IMR-90 (cell line): ENCODE data around the gene RDH13.
"Not testable (repeated sequence)": the region's sequence is repeated elsewhere in the genome, so short reads cannot be mapped to it uniquely, and the experiment has no call there.

Source experiments
- CEBPB ChIP-seq: IDR thresholded peaks from 2 replicates; pipeline ENCODE4 v1.6.1; 2012; ENCODE audit warnings: low read depth, low read length, improper control_type of control experiment
- CHD1 ChIP-seq: IDR thresholded peaks from 2 replicates; pipeline ENCODE4 v1.6.1; 2012; ENCODE audit warnings: low read depth, low read length, improper control_type of control experiment
- CTCF ChIP-seq: conservative IDR thresholded peaks from 2 replicates; pipeline ENCODE4 v1.5.1; 2012; ENCODE audit warnings: mild to moderate bottlenecking, low read depth, low read length, improper control_type of control experiment
- ELK1 ChIP-seq: fragments of 150-350 bp; IDR thresholded peaks from 2 replicates; pipeline ENCODE4 v1.6.1; 2016; ENCODE audit warnings: low read depth, mild to moderate bottlenecking, low read length, moderate library complexity, borderline replicate concordance
- MAZ ChIP-seq: IDR thresholded peaks from 2 replicates; pipeline ENCODE4 v1.6.1; 2012; ENCODE audit warnings: low read depth, mild to moderate bottlenecking, low read length, improper control_type of control experiment, moderate library complexity, borderline replicate concordance
- MXI1 ChIP-seq: IDR thresholded peaks from 2 replicates; pipeline ENCODE4 v1.6.1; 2012; ENCODE audit warnings: low read depth, mild to moderate bottlenecking, low read length, moderate library complexity, borderline replicate concordance
- NFE2L2 ChIP-seq: fragments of 150-350 bp; IDR thresholded peaks from 2 replicates; pipeline ENCODE4 v1.6.1; 2016; ENCODE audit warnings: low read depth, mild to moderate bottlenecking, low read length
- POLR2A ChIP-seq: IDR thresholded peaks from 2 replicates; pipeline ENCODE4 v1.6.1; 2012; ENCODE audit warnings: mild to moderate bottlenecking, low read depth, low read length
- RAD21 ChIP-seq: IDR thresholded peaks from 2 replicates; pipeline ENCODE4 v1.6.1; 2012; ENCODE audit warnings: low read length, improper control_type of control experiment
- RCOR1 ChIP-seq: IDR thresholded peaks from 2 replicates; pipeline ENCODE4 v1.6.1; 2012; ENCODE audit warnings: mild to moderate bottlenecking, low read length, improper control_type of control experiment; ENCODE audit not compliant: insufficient replicate concordance
- RFX5 ChIP-seq: IDR thresholded peaks from 2 replicates; pipeline ENCODE4 v1.8.0; 2012; ENCODE audit warnings: low read depth, mild to moderate bottlenecking, low read length, moderate library complexity
- SMC3 ChIP-seq: fragments of 150-350 bp; IDR thresholded peaks from 2 replicates; pipeline ENCODE4 v1.6.1; 2016; ENCODE audit warnings: low read depth, mild to moderate bottlenecking, antibody characterized with exemption, low read length, moderate library complexity
- USF2 ChIP-seq: fragments of 150-350 bp; IDR thresholded peaks from 2 replicates; pipeline ENCODE4 v1.6.1; 2017; ENCODE audit warnings: mild to moderate bottlenecking, antibody characterized with exemption, low read length, low read depth

- TF ChIP-seq CTCF, RAD21, POLR2A, CEBPB, MXI1, SMC3, MAZ, ELK1, RFX5, RCOR1, CHD1, NFE2L2, USF2: not testable (repeated sequence)
Measured at GRCh38 chr19:55007537-55007936, 55.4 kb downstream of the RDH13 start.
